Measurements from ENCODE around the gene BCL2.

GRCh38 chr18:63079114-63079513, 240.5 kb downstream of the BCL2 start:
- TF ChIP-seq, protein P1, sequence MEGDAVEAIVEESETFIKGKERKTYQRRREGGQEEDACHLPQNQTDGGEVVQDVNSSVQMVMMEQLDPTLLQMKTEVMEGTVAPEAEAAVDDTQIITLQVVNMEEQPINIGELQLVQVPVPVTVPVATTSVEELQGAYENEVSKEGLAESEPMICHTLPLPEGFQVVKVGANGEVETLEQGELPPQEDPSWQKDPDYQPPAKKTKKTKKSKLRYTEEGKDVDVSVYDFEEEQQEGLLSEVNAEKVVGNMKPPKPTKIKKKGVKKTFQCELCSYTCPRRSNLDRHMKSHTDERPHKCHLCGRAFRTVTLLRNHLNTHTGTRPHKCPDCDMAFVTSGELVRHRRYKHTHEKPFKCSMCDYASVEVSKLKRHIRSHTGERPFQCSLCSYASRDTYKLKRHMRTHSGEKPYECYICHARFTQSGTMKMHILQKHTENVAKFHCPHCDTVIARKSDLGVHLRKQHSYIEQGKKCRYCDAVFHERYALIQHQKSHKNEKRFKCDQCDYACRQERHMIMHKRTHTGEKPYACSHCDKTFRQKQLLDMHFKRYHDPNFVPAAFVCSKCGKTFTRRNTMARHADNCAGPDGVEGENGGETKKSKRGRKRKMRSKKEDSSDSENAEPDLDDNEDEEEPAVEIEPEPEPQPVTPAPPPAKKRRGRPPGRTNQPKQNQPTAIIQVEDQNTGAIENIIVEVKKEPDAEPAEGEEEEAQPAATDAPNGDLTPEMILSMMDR (conservative IDR thresholded peaks at IDR 0.05) = no peak
- TF ChIP-seq ZFX (IDR thresholded peaks at IDR 0.05) = no peak

Measured in C4-2B (cell line).